H1 (cell line): ENCODE measurements around the gene DGKI. TPM values are rescaled to one million over a fixed set of nuclear protein-coding genes. Genes with fewer than 3 reads are reported as not detected.

Experiments
- CTCF ChIA-PET: fragments of 300-600 bp; sonication (Branson Sonifier 250); formaldehyde crosslinking; loops from one replicate; lab custom pipeline; 2021; ENCODE audit not compliant: partially characterized antibody; lab: Charles Lee
- POLR2A ChIA-PET: fragments of 300-600 bp; sonication (Branson Sonifier 250); formaldehyde crosslinking; loops from one replicate; lab custom pipeline; 2021; ENCODE audit warnings: inconsistent platforms; ENCODE audit not compliant: partially characterized antibody; lab: Charles Lee
- DNase-seq, 2 experiments: peaks; one replicate each; pipeline versions ENCODE4 v3.0.0 to v3.0.0-alpha.2; 2010 to 2022; ENCODE audit warnings: low spot score in 2 of 2, low read depth in 1 of 2, mixed read lengths in 1 of 2
- FAIRE-seq: peaks from 2 replicates; lab custom pipeline; 2011; peaks lifted over from hg19 to GRCh38; lab: Jason Lieb, UNC
- H2AFZ ChIP-seq: 2 replicates; pipeline ENCODE4 v1.8.1; 2012; ENCODE audit warnings: low read length, inconsistent platforms
- H2AK5ac ChIP-seq: 2 replicates; pipeline ENCODE4 v1.6.1; 2013; ENCODE audit warnings: low read depth, low read length
- H2BK120ac ChIP-seq: replicated peaks from 2 replicates; pipeline ENCODE3; 2013; ENCODE audit warnings: low read depth, low read length, inconsistent platforms
- H2BK12ac ChIP-seq: 2 replicates; pipeline ENCODE4 v1.6.1; 2013; ENCODE audit warnings: low read depth, low read length
- H2BK15ac ChIP-seq: 2 replicates; pipeline ENCODE4 v1.6.1; 2013; ENCODE audit warnings: low read length
- H2BK20ac ChIP-seq: 2 replicates; pipeline ENCODE4 v1.6.1; 2013; ENCODE audit warnings: low read length
- H2BK5ac ChIP-seq: 2 replicates; pipeline ENCODE4 v1.6.1; 2013; ENCODE audit warnings: low read depth, low read length
- H3K14ac ChIP-seq: 2 replicates; pipeline ENCODE4 v1.6.1; 2013; ENCODE audit warnings: inconsistent platforms; ENCODE audit not compliant: insufficient read length
- H3K18ac ChIP-seq: 2 replicates; pipeline ENCODE4 v1.6.1; 2013; ENCODE audit warnings: low read length; ENCODE audit errors: extremely low read depth
- H3K23ac ChIP-seq: 2 replicates; pipeline ENCODE4 v1.6.1; 2013; ENCODE audit warnings: inconsistent platforms; ENCODE audit not compliant: insufficient read length
- H3K23me2 ChIP-seq: 2 replicates; pipeline ENCODE4 v1.6.1; 2013; ENCODE audit warnings: low read depth, low read length
- H3K27ac ChIP-seq: 2 replicates; pipeline ENCODE4 v1.6.1; 2011; ENCODE audit warnings: low read depth, low read length, inconsistent platforms
- H3K27me3 ChIP-seq, 4 experiments: replicated peaks in 1 of 4; 1 replicate in 1 of 4; 2 replicates in 3 of 4; pipeline versions ENCODE4 v1.6.1 to v1.8.1; 2011 to 2013; ENCODE audit warnings: low read length in 3 of 4, mild to moderate bottlenecking in 3 of 4, inconsistent platforms in 2 of 4, mixed read lengths in 2 of 4, moderate library complexity in 1 of 4; ENCODE audit not compliant: control insufficient read depth in 3 of 4, insufficient read depth in 3 of 4; ENCODE audit errors: extremely low read depth in 1 of 4
- H3K36me3 ChIP-seq, 4 experiments: 2 replicates each; pipeline versions ENCODE4 v1.6.1 to v1.8.1; 2011 to 2013; ENCODE audit warnings: mild to moderate bottlenecking in 4 of 4, low read length in 3 of 4, moderate library complexity in 2 of 4, control low read depth in 1 of 4, inconsistent platforms in 1 of 4; ENCODE audit not compliant: insufficient read depth in 4 of 4, control insufficient read depth in 2 of 4
- H3K4ac ChIP-seq: replicated peaks from 2 replicates; pipeline ENCODE3; 2013; ENCODE audit warnings: low read length, low read depth, mixed read lengths, inconsistent platforms; ENCODE audit not compliant: insufficient read length
- H3K4me1 ChIP-seq, 4 experiments: replicated peaks in 1 of 4; 1 replicate in 1 of 4; 2 replicates in 3 of 4; pipeline versions ENCODE4 v1.6.1 to v1.8.1; 2011 to 2013; ENCODE audit warnings: low read length in 3 of 4, inconsistent platforms in 2 of 4, mixed read lengths in 1 of 4; ENCODE audit not compliant: insufficient read depth in 4 of 4, control insufficient read depth in 3 of 4
- H3K4me2 ChIP-seq, 2 experiments: 2 replicates each; pipeline versions ENCODE4 v1.6.1 to v1.8.1; 2011 to 2013; ENCODE audit warnings: low read depth in 2 of 2, low read length in 2 of 2, control low read depth in 1 of 2, inconsistent platforms in 1 of 2, mild to moderate bottlenecking in 1 of 2; ENCODE audit not compliant: insufficient read depth in 1 of 2
- H3K4me3 ChIP-seq, 4 experiments: fragments of 200-600, 300-600 bp in 1 of 4; sonication (generic), shearing (Covaris generic), sonication (Bioruptor Twin) in 1 of 4; 2 replicates each; pipeline versions ENCODE4 v1.5.1 to v1.8.1; 2011 to 2016; ENCODE audit warnings: low read length in 4 of 4, low read depth in 3 of 4, control low read depth in 2 of 4, inconsistent platforms in 2 of 4, mild to moderate bottlenecking in 2 of 4, mixed read lengths in 1 of 4, moderate library complexity in 1 of 4; ENCODE audit not compliant: insufficient read depth in 2 of 4; ENCODE audit errors: extremely low read depth in 1 of 4
- H3K56ac ChIP-seq: replicated peaks from 2 replicates; pipeline ENCODE3; 2013; ENCODE audit warnings: low read depth, mild to moderate bottlenecking, mixed read lengths, low read length, inconsistent platforms; ENCODE audit not compliant: insufficient read length
- H3K79me1 ChIP-seq: 2 replicates; pipeline ENCODE4 v1.6.1; 2013; ENCODE audit warnings: low read depth, low read length, control low read depth
- H3K79me2 ChIP-seq, 2 experiments: 2 replicates each; pipeline versions ENCODE4 v1.6.1 to v1.8.1; 2012 to 2013; ENCODE audit warnings: low read length in 2 of 2, mild to moderate bottlenecking in 2 of 2, inconsistent platforms in 1 of 2; ENCODE audit not compliant: insufficient read depth in 2 of 2, control insufficient read depth in 1 of 2
- H3K9ac ChIP-seq, 4 experiments: replicated peaks in 1 of 4; 1 replicate in 1 of 4; 2 replicates in 3 of 4; pipeline versions ENCODE4 v1.6.1 to v1.8.1; 2011 to 2013; ENCODE audit warnings: low read depth in 3 of 4, low read length in 3 of 4, control low read depth in 2 of 4, mild to moderate bottlenecking in 2 of 4, moderate library complexity in 2 of 4, inconsistent platforms in 1 of 4; ENCODE audit errors: extremely low read depth in 1 of 4
- H3K9me3 ChIP-seq, 2 experiments: 2 replicates each; pipeline versions ENCODE4 v1.6.1 to v1.8.1; 2012 to 2013; ENCODE audit warnings: mild to moderate bottlenecking in 2 of 2, moderate library complexity in 2 of 2, control low read depth in 1 of 2, inconsistent platforms in 1 of 2, low read depth in 1 of 2, low read length in 1 of 2, mixed read lengths in 1 of 2; ENCODE audit not compliant: insufficient read depth in 2 of 2
- H4K20me1 ChIP-seq, 2 experiments: replicated peaks in 1 of 2; 2 replicates each; pipeline versions ENCODE3 to v1.8.1; 2011 to 2013; ENCODE audit warnings: inconsistent platforms in 2 of 2, low read length in 2 of 2, mild to moderate bottlenecking in 1 of 2; ENCODE audit not compliant: insufficient read depth in 2 of 2, control insufficient read depth in 1 of 2
- H4K5ac ChIP-seq: 2 replicates; pipeline ENCODE4 v1.6.1; 2013; ENCODE audit warnings: low read length, low read depth, mixed read lengths, inconsistent platforms; ENCODE audit not compliant: insufficient read length
- H4K8ac ChIP-seq: 2 replicates; pipeline ENCODE4 v1.8.0; 2013; ENCODE audit warnings: mild to moderate bottlenecking, moderate library complexity, low read length, inconsistent platforms; ENCODE audit not compliant: insufficient read depth; ENCODE audit errors: extremely low read depth
- H4K91ac ChIP-seq: replicated peaks from 2 replicates; pipeline ENCODE3; 2013; ENCODE audit warnings: low read length, mixed read lengths, inconsistent platforms; ENCODE audit not compliant: insufficient read length
- BRCA1 ChIP-seq: IDR thresholded peaks from 2 replicates; pipeline ENCODE4 v1.6.1; 2012; ENCODE audit warnings: low read depth, low read length, improper control_type of control experiment
- CEBPB ChIP-seq: IDR thresholded peaks from 2 replicates; pipeline ENCODE4 v1.6.1; 2012; ENCODE audit warnings: low read depth, low read length
- KDM1A ChIP-seq: fragments of 200-600, 300-600 bp; sonication (generic); IDR thresholded peaks from 2 replicates; pipeline ENCODE4 v1.7.1; 2016; ENCODE audit warnings: mild to moderate bottlenecking, low read length, borderline replicate concordance
- KDM5A ChIP-seq: fragments of 200-600 bp; IDR thresholded peaks from 2 replicates; pipeline ENCODE4 v1.7.1; 2012; ENCODE audit warnings: mild to moderate bottlenecking, low read length, inconsistent platforms, mixed read lengths
- NRF1 ChIP-seq: IDR thresholded peaks from 2 replicates; pipeline ENCODE4 v1.6.1; 2011; ENCODE audit warnings: mild to moderate bottlenecking, low read depth, low read length, improper control_type of control experiment
- POLR2A ChIP-seq, 2 experiments: IDR thresholded peaks; 1 replicate in 1 of 2; 2 replicates in 1 of 2; pipeline ENCODE4 v1.6.1; 2011; ENCODE audit warnings: low read depth in 2 of 2, low read length in 2 of 2, mild to moderate bottlenecking in 2 of 2; ENCODE audit errors: control extremely low read depth in 1 of 2
- POLR2AphosphoS5 ChIP-seq: IDR thresholded peaks from 2 replicates; pipeline ENCODE4 v1.6.1; 2011; ENCODE audit warnings: low read depth, low read length
- RBBP5 ChIP-seq: IDR thresholded peaks from 2 replicates; pipeline ENCODE4 v1.7.1; 2012; ENCODE audit warnings: low read depth, mild to moderate bottlenecking, inconsistent platforms, low read length, moderate library complexity, borderline replicate concordance
- RXRA ChIP-seq: IDR thresholded peaks from 2 replicates; pipeline ENCODE4 v1.6.1; 2011; ENCODE audit warnings: low read depth, mild to moderate bottlenecking, low read length, moderate library complexity; ENCODE audit not compliant: insufficient read depth
- SIRT6 ChIP-seq: IDR thresholded peaks from one replicate; pipeline ENCODE4 v1.7.1; 2012; ENCODE audit warnings: low read length, inconsistent platforms
- SP1 ChIP-seq: IDR thresholded peaks from 2 replicates; pipeline ENCODE4 v1.6.1; 2011; ENCODE audit warnings: low read depth, low read length
- SP2 ChIP-seq: IDR thresholded peaks from 2 replicates; pipeline ENCODE4 v1.6.1; 2012; ENCODE audit warnings: mild to moderate bottlenecking, low read length, inconsistent platforms
- SUZ12 ChIP-seq: fragments of 200-600 bp; sonication (generic); IDR thresholded peaks from 2 replicates; pipeline ENCODE4 v1.6.1; 2012; ENCODE audit warnings: mild to moderate bottlenecking, inconsistent platforms, low read length, moderate library complexity, mixed read lengths
- USF2 ChIP-seq: IDR thresholded peaks from 2 replicates; pipeline ENCODE4 v1.6.1; 2011; ENCODE audit warnings: low read length, improper control_type of control experiment
- YY1 ChIP-seq: IDR thresholded peaks from 2 replicates; pipeline ENCODE4 v1.6.1; 2011; ENCODE audit warnings: low read depth, mild to moderate bottlenecking, low read length
- ZNF274 ChIP-seq: IDR thresholded peaks from 2 replicates; pipeline ENCODE4 v1.7.0; 2012; ENCODE audit warnings: low read length, borderline replicate concordance; ENCODE audit errors: extremely low read depth
- WGBS, 2 experiments: shearing (Covaris generic) in 1 of 2; methylation state at CpG; one replicate each; pipeline versions ENCODE4 v1.1.6 to v1.1.7; 2013 to 2015; ENCODE audit warnings: low lambda C conversion rate in 2 of 2, mixed read lengths in 2 of 2, inconsistent platforms in 1 of 2, low coverage in 1 of 2, missing lambda C conversion rate in 1 of 2; ENCODE audit not compliant: insufficient replicate concordance in 2 of 2, insufficient coverage in 1 of 2, insufficient read length in 1 of 2; ENCODE audit errors: extremely low coverage in 1 of 2, missing lambda C conversion rate in 1 of 2; 5-methylcytosine and 5-hydroxymethylcytosine counted together
- polyA plus RNA-seq, 7 experiments: library from polyadenylated mRNA; depleted of rRNA in 3 of 7; stranded (reverse) in 5 of 7; unstranded in 2 of 7; fragments of >200 nt in 5 of 7; fragments of 200-250 nt in 2 of 7; gene quantifications; 1 replicate in 5 of 7; 2 replicates in 1 of 7; 4 replicates in 1 of 7; pipeline versions ENCODE4 v1.2.1 to v1.2.3, GENCODE V29; 2011 to 2013; ENCODE audit warnings: missing spikeins in 2 of 7, mixed read lengths in 2 of 7
- total RNA-seq: library from RNA; stranded (reverse); fragmentation: NEBNext Ultra II Directional; extraction: Animal tissue kit (Norgen Biotek cat#: 25700); gene quantifications from 2 replicates; pipeline ENCODE4 v1.2.1, GENCODE V29; 2021

The DGKI gene
- total and polyA plus RNA-seq, 2 of the 8 experiments (the other 6 are each of a cell fraction or from before 2014, with no cell fraction given), result 0.20 to 0.71 TPM

GRCh38 chr7:137471128-137471527 is 375.6 kb downstream of the DGKI start:
- Histone ChIP-seq H4K91ac (no peak overlapping the region), H3K9me3 (no peaks in the 10 kb centered on the region), H2BK12ac (no peak overlapping the region), H2BK5ac (no peak overlapping the region), H3K4me2 (no peak overlapping the region), H3K79me2 (no peaks in the 10 kb centered on the region), H3K79me1 (no peaks in the 10 kb centered on the region), H3K23me2 (no peaks in the 10 kb centered on the region), H2BK15ac (no peak overlapping the region), H2BK120ac (no peak overlapping the region), H3K4me3 (no peak overlapping the region), H2AFZ (0 out of 2 replicates have a peak overlapping the region, but pooled peaks have one; percentile 16), H3K4ac (no peak overlapping the region), H3K9ac (no peak overlapping the region), H2BK20ac (no peak overlapping the region), H3K23ac (no peak overlapping the region), H4K5ac (no peak overlapping the region), H3K27me3 (no peaks in the 10 kb centered on the region), H3K56ac (no peak overlapping the region), H3K4me1 (no peaks in the 10 kb centered on the region), H4K20me1 (no peaks in the 10 kb centered on the region), H3K27ac (no peak overlapping the region), H3K14ac (no peak overlapping the region), H3K36me3 (no peaks in the 10 kb centered on the region), H2AK5ac (no peak overlapping the region), H3K18ac (no peak overlapping the region), H4K8ac (no peak overlapping the region)
- 88% methylated on average over 3 of the region's 3 CpGs; no CpG with 5 or more reads in 1 of the 2 experiments for WGBS, 2 experiments
- ChIA-PET POLR2A (no interaction called here), CTCF (interaction anchor here (0.7 to 1.0 kb wide), 2 partner anchors 121 to 134 kb away, joined by 3 read pairs; no protein-coding TSS in a partner anchor)
- FAIRE-seq, result no peak
- DNase-seq, result no peak
- TF ChIP-seq POLR2AphosphoS5, result no peak
- TF ChIP-seq ZNF274, result no peak
- TF ChIP-seq POLR2A (IDR thresholded peaks at IDR 0.05; ENCODE audit: control extremely low read depth in 1 of 2, low read depth in 2 of 2, low read length in 2 of 2), result no peak
- no peak for TF ChIP-seq NRF1
- TF ChIP-seq KDM1A, result no peak
- no peak for TF ChIP-seq SP1
- TF ChIP-seq SP2, result no peak
- TF ChIP-seq YY1, result no peak
- no peak for TF ChIP-seq SIRT6
- no peak for TF ChIP-seq RBBP5
- TF ChIP-seq CEBPB, result no peak
- TF ChIP-seq SUZ12, result no peak
- no peak for TF ChIP-seq USF2
- no peak for TF ChIP-seq BRCA1
- no peak for TF ChIP-seq KDM5A
- TF ChIP-seq RXRA, result no peak
